Mucosa of rectum (tissue), 2 donors: ENCODE data around the gene IFRD1.
"Not testable (repeated sequence)": the region's sequence is repeated elsewhere in the genome, so short reads cannot be mapped to it uniquely, and the experiment has no call there.

ENCODE experiments used
- H3K27ac ChIP-seq, 2 donors: one replicate each; pipeline ENCODE4 v1.7.0; 2013; ENCODE audit warnings: inconsistent platforms in 2 of 2, low read depth in 2 of 2, low read length in 2 of 2
- H3K27me3 ChIP-seq, 2 donors: one replicate each; pipeline ENCODE4 v1.7.0; 2013; ENCODE audit warnings: low read length in 2 of 2; ENCODE audit not compliant: control insufficient read depth in 2 of 2, insufficient read depth in 2 of 2
- H3K36me3 ChIP-seq, 2 donors: one replicate each; pipeline ENCODE4 v1.7.0; 2013; ENCODE audit warnings: low read length in 2 of 2; ENCODE audit not compliant: control insufficient read depth in 2 of 2, insufficient read depth in 2 of 2
- H3K4me1 ChIP-seq, 2 donors: one replicate each; pipeline ENCODE4 v1.7.0; 2013; ENCODE audit warnings: low read length in 2 of 2, mild to moderate bottlenecking in 1 of 2; ENCODE audit not compliant: control insufficient read depth in 2 of 2, insufficient read depth in 2 of 2
- H3K4me3 ChIP-seq, 2 donors: one replicate each; pipeline ENCODE4 v1.7.0; 2013; ENCODE audit warnings: low read length in 2 of 2
- H3K9ac ChIP-seq, 2 donors: one replicate each; pipeline ENCODE4 v1.7.0; 2013; ENCODE audit warnings: low read length in 2 of 2, low read depth in 1 of 2, mild to moderate bottlenecking in 1 of 2
- H3K9me3 ChIP-seq, 2 donors: one replicate each; pipeline ENCODE4 v1.7.0; 2013; ENCODE audit warnings: low read length in 2 of 2; ENCODE audit not compliant: control insufficient read depth in 2 of 2
- donor health status: healthy.
- donor health status: Normal muscosa, but diverticular disease.

IFRD1 gene

DNA sequence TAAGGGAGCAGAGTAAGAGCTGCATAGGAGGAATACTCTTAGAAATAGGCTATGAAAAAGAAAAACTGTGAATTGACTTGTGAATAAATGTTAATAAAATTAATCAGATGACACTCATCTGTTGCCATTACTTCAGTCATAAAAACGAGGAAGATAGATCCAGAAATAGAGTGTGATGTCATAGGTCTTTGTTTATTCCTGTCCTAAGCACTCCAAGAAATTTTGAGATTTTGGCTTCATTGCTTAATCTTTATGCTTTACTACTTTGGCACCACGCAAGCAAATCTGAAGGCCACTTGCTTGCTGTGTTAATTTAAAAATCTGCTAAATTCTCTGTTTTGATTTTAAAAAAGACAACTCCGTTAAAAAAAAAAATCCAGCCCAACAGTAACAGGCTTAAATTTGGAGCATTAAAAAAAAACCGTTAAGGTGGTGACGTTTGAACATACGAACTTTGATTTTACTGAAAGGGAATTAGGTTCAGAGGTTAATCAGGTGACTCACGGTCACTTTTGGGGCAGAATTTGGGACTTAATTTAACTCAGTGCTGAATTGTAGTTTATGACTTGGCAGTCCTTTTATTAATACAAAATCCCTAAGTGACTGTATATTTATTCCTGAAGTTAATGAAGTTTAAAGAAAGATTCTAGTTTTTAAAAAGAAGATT, 3.4 kb downstream of the IFRD1 start:
- Histone ChIP-seq H3K27me3 (no peaks in the 10 kb centered on the region), H3K36me3 (peaks cover 12 to 22% of the 10 kb centered on the region in 2 donors), H3K9me3 (no peaks in the 10 kb centered on the region), H3K4me1 (peaks cover 17 to 38% of the 10 kb centered on the region in 2 donors), H3K9ac (peak overlapping the region in 1 of 2 donors; percentile 15), H3K4me3 (no peak overlapping the region), H3K27ac (peak overlapping the region in 1 of 2 donors; percentile 34)

DNA sequence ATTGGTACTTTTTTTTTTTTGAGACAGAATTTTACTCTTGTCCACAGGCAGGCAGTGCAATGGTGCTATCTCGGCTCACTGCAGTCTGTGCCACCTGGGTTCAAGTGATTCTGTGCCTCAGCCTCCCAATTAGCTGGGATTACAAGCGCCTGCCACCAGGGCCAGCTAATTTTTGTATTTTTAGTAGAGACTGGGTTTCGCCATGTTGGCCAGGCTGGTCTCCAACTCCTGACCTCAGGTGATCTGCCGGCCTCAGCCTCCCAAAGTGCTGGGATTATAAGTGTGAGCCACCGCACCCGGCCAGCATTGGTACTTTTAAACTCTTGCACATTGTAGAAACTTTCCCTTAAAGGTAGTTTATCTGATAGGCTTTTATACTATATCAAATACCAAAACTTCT, 3.9 kb downstream of the IFRD1 start:
- H3K27ac ChIP-seq, H3K4me3 ChIP-seq, H3K9ac ChIP-seq, H3K9me3 ChIP-seq, H3K27me3 ChIP-seq: not testable (repeated sequence)
- Histone ChIP-seq H3K36me3 (peaks cover 17 to 28% of the 10 kb centered on the region in 2 donors), H3K4me1 (peaks cover 17 to 32% of the 10 kb centered on the region in 2 donors)

- H3K27me3 ChIP-seq, result no peaks in the 10 kb centered on the region
- H3K9me3 ChIP-seq, result no peaks in the 10 kb centered on the region
- peaks cover 0 to 3% of the 10 kb centered on the region in 2 donors for H3K4me1 ChIP-seq
- H3K27ac ChIP-seq, result no peak overlapping the region
- peaks cover 49 to 65% of the 10 kb centered on the region in 2 donors for H3K36me3 ChIP-seq
- no peak overlapping the region for H3K4me3 ChIP-seq
- H3K9ac ChIP-seq, result no peak overlapping the region
Observed at GRCh38 chr7:112459645-112460044, 9.4 kb downstream of the IFRD1 start.

DNA sequence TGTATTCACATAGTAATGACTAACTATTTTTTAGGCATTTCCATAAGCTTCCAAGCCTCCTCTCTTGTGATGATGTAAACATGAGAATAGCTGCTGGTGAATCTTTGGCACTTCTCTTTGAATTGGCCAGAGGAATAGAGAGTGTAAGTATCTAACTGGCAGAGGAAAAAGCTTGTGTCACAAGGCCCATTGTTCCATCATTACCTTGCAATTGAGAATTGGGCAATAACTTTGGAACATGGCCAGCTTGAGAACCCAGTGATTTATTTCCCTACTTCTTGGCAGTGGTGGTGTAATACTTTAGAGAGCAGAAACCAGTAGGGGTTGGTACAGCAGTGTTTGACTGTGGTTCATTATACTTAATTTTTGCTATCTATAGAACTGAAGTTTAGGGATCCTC, 12.0 kb downstream of the IFRD1 start:
- Histone ChIP-seq H3K36me3 (peaks cover 51 to 62% of the 10 kb centered on the region in 2 donors), H3K27me3 (no peaks in the 10 kb centered on the region), H3K9me3 (no peaks in the 10 kb centered on the region), H3K9ac (no peak overlapping the region), H3K4me1 (peaks cover 0 to 3% of the 10 kb centered on the region in 2 donors), H3K4me3 (no peak overlapping the region), H3K27ac (no peak overlapping the region)

DNA sequence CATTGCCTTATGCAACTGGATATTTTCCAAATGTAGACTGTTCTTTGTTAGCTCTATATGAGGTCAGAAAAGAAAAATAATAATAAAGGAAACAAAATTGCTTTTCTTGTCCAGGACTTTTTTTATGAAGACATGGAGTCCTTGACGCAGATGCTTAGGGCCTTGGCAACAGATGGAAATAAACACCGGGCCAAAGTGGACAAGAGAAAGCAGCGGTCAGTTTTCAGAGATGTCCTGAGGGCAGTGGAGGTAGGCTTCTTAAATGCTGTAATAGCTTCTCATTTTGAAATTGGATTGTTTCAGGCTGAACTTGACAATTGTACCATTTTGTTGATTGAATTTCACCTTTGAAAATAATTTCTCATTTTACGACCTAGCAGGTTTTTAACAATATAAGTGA, 17.6 kb downstream of the IFRD1 start:
- no peak overlapping the region for H3K4me3 ChIP-seq
- H3K9ac ChIP-seq, result no peak overlapping the region
- no peaks in the 10 kb centered on the region for H3K9me3 ChIP-seq
- H3K4me1 ChIP-seq, result no peaks in the 10 kb centered on the region
- H3K36me3 ChIP-seq, result peaks cover 62 to 66% of the 10 kb centered on the region in 2 donors
- no peaks in the 10 kb centered on the region for H3K27me3 ChIP-seq
- H3K27ac ChIP-seq, result no peak overlapping the region

GRCh38 chr7:112470194-112470593, 19.9 kb downstream of the IFRD1 start:
- Histone ChIP-seq H3K4me1 (no peaks in the 10 kb centered on the region), H3K27ac (no peak overlapping the region), H3K4me3 (no peak overlapping the region), H3K27me3 (no peaks in the 10 kb centered on the region), H3K9me3 (no peaks in the 10 kb centered on the region), H3K36me3 (peaks cover 54 to 58% of the 10 kb centered on the region in 2 donors), H3K9ac (no peak overlapping the region)

DNA sequence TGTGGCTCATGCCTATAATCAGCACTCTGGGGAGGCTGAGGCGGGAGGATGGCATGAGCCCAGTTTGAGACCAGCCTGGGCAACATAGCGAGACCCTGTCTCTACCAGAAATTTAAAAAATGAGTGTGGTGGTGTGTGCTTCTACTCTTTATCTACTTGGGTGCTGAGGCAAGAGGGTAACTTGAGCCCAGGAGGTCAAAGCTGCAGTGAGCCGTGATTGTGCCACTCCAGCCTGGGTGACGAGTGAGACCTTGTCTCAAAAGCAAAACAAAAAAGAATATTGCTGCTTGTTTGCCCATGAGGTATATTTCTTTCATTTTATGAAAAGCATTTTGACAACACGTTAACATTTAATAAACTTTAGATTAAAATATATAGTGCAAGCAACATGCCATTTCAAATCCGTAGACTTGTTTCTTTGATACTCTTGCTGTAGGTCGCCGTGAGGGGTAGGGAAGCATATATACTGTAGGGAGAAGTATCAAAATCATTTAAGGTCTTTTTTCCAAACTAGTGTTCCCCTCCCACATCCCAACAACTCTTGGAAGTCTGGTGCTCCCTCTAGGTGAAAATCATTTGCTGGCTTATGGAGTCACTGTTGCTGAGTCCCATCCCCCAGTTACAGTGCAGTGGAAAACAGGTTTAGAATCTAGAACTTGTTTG, 26.3 kb downstream of the IFRD1 start:
- no peak overlapping the region for H3K4me3 ChIP-seq
- no peaks in the 10 kb centered on the region for H3K4me1 ChIP-seq
- no peak overlapping the region for H3K9ac ChIP-seq
- H3K27me3 ChIP-seq, result no peaks in the 10 kb centered on the region
- no peak overlapping the region for H3K27ac ChIP-seq
- no peaks in the 10 kb centered on the region for H3K9me3 ChIP-seq
- peaks cover 29 to 34% of the 10 kb centered on the region in 2 donors for H3K36me3 ChIP-seq

- Histone ChIP-seq H3K4me3 (no peak overlapping the region), H3K27me3 (no peaks in the 10 kb centered on the region), H3K9me3 (no peaks in the 10 kb centered on the region), H3K27ac (no peak overlapping the region), H3K4me1 (no peaks in the 10 kb centered on the region), H3K9ac (no peak overlapping the region), H3K36me3 (peaks cover under 1 to 9% of the 10 kb centered on the region in 2 donors)
Observed at GRCh38 chr7:112481121-112481736, 31.0 kb downstream of the IFRD1 start.

DNA sequence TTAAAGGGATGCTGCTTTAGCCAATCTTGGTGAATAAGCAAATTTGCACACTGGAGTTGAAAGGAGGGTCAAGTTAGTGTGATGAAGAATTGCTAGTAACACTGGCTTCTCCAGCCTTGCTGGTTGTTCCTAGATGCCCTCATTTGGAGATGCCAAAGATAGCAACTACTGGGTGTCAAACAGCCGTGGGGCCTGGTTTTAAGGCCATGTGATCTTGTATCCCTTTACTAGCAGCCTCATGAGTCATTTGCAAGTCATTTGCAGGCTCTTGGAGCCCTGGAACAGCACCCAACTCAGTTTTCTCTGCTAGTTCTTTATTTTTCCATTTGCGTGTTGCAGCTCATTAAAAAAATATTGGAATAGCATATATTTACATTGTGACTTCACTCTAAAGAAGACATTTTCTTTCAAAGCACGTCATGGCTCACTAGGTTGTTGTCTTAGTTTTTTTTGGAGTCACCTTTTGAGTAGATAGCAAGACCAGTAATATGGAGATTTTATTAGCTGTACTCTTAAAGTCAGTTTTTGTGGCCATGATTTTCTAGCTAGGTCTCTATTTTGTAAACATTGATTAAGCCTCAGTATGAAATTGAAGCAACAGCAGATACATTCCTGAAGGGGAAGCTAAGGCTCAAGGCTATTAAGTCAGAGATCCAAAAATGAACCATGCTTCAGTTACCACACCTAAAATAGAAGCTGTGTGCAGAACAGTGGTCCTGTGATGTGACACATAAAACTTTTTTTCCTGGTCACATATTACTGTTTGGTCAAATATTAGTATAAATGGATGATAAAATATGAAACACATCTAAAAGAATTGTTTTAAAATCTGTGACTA, 31.8 kb downstream of the IFRD1 start:
- Histone ChIP-seq H3K4me1 (no peaks in the 10 kb centered on the region), H3K27me3 (no peaks in the 10 kb centered on the region), H3K27ac (peak overlapping the region; percentile 13 to 32), H3K4me3 (no peak overlapping the region), H3K9me3 (no peaks in the 10 kb centered on the region), H3K9ac (no peak overlapping the region), H3K36me3 (peaks cover 0 to 6% of the 10 kb centered on the region in 2 donors)
